ENCODE results near the gene INHBE.
"Not testable (repeated sequence)": the region's sequence is repeated elsewhere in the genome, so short reads cannot be mapped to it uniquely, and the experiment has no call there.

INHBE gene

GRCh38 chr12:57454566-57455373 lies at the start of gene INHBE:
Gene INHBE, plus strand, starts transcription at chr12:57455307. Its CDS starts 230 bp downstream, at chr12:57455537.
- peak; percentile 25 for DNase-seq

- no peak for DNase-seq
These were observed 44.6 kb upstream of the INHBE start for GRCh38 chr12:57410534-57410933.

- DNase-seq = not testable (repeated sequence)
These were observed 40.9 kb upstream of the INHBE start for GRCh38 chr12:57414160-57414559.

- DNase-seq = no peak
These were observed 40.0 kb upstream of the INHBE start for GRCh38 chr12:57415088-57415487.

GRCh38 chr12:57416039-57416996 lies 38.8 kb upstream of the INHBE start:
- DNase-seq = no peak

- no peak for DNase-seq
These were observed 36.9 kb upstream of the INHBE start for GRCh38 chr12:57418255-57418654.

- DNase-seq = no peak
These were observed 35.6 kb upstream of the INHBE start for GRCh38 chr12:57419495-57419894.

- no peak for DNase-seq
These were observed 34.6 kb upstream of the INHBE start for GRCh38 chr12:57420482-57420881.

GRCh38 chr12:57426948-57427347 lies 28.2 kb upstream of the INHBE start:
- DNase-seq = not testable (repeated sequence)

GRCh38 chr12:57428965-57429364 lies 26.1 kb upstream of the INHBE start:
- no peak for DNase-seq

GRCh38 chr12:57429473-57430111 lies 25.5 kb upstream of the INHBE start:
- no peak for DNase-seq

GRCh38 chr12:57430112-57430930 lies 24.8 kb upstream of the INHBE start:
- no peak for DNase-seq

- DNase-seq = peak; percentile 85
These were observed 24.1 kb upstream of the INHBE start, which contains the start of gene R3HDM2 for GRCh38 chr12:57430931-57431566. Gene R3HDM2, minus strand, starts transcription at chr12:57431043. Its CDS starts 120,615 bp downstream, at chr12:57310428.

- no peak for DNase-seq
These were observed 23.4 kb upstream of the INHBE start for GRCh38 chr12:57431654-57432188.

GRCh38 chr12:57433370-57433769 lies 21.7 kb upstream of the INHBE start:
- DNase-seq = no peak

- no peak for DNase-seq
These were observed 20.4 kb upstream of the INHBE start, which contains the start of gene INHBC for GRCh38 chr12:57434517-57435223. Gene INHBC, plus strand, starts transcription at chr12:57434784. Its CDS starts 103 bp downstream, at chr12:57434887.

- DNase-seq = no peak
These were observed 19.8 kb upstream of the INHBE start for GRCh38 chr12:57435293-57435692.

- no peak for DNase-seq
These were observed 16.7 kb upstream of the INHBE start for GRCh38 chr12:57438400-57438799.

- DNase-seq = no peak
These were observed 15.3 kb upstream of the INHBE start for GRCh38 chr12:57439762-57440266.

GRCh38 chr12:57441393-57441792 lies 13.7 kb upstream of the INHBE start:
- DNase-seq = not testable (repeated sequence)
